Measurements from ENCODE around the gene TMEM156. TPM values are rescaled to one million over a fixed set of nuclear protein-coding genes. Genes with fewer than 3 reads are reported as not detected.

TMEM156 gene
- polyA plus RNA-seq (2013, experiment 1 of 2) = 7.1 TPM
- 7.5 TPM for polyA plus RNA-seq (2013, experiment 2 of 2)

- Histone ChIP-seq H3K4ac (ENCODE audit: low read depth in 1 of 2, low read length in 2 of 2) (peak within 1 kb of the TSS in 1 of 2 experiments; percentile 54), H2BK5ac (ENCODE audit: low read depth, low read length, poor library complexity, severe bottlenecking) (peak within 1 kb of the TSS; percentile 1), H3K23ac (ENCODE audit: low read length in 2 of 2) (no peak within 1 kb of the TSS), H3K18ac (ENCODE audit: low read depth in 1 of 2, low read length in 2 of 2) (no peak within 1 kb of the TSS), H2BK12ac (ENCODE audit: low read length in 2 of 2) (no peak within 1 kb of the TSS), H4K91ac (ENCODE audit: low read length) (peak within 1 kb of the TSS; percentile 43), H2BK15ac (ENCODE audit: low read depth, poor library complexity, severe bottlenecking) (no peak within 1 kb of the TSS), H3K36me3 (ENCODE audit: control insufficient read depth in 1 of 2, insufficient read depth in 2 of 2, low read depth in 1 of 2, low read length in 2 of 2) (no peaks in the 10 kb centered on the region), H3K27ac (ENCODE audit: low read length, poor library complexity, severe bottlenecking) (peak within 1 kb of the TSS; percentile 72), H3K9me3 (ENCODE audit: control insufficient read depth, low read length) (no peaks in the 10 kb centered on the region), H3K79me1 (replicated peaks; ENCODE audit: low read length, poor library complexity, severe bottlenecking) (no peaks in the 10 kb centered on the region), H3K4me3 (ENCODE audit: insufficient read depth in 1 of 2, low read depth in 1 of 2, low read length in 2 of 2) (no peak within 1 kb of the TSS), H3K4me2 (ENCODE audit: low read length, poor library complexity, severe bottlenecking) (no peak within 1 kb of the TSS), H2AFZ (ENCODE audit: low read depth, low read length) (no peak within 1 kb of the TSS), H3K4me1 (ENCODE audit: control insufficient read depth, insufficient read depth, low read depth, low read length) (peaks cover 10% of the 10 kb centered on the region), H2AK5ac (ENCODE audit: low read length, severe bottlenecking) (no peak within 1 kb of the TSS), H2BK120ac (ENCODE audit: low read depth, low read length) (peak within 1 kb of the TSS; percentile 49), H3K9ac (ENCODE audit: low read length) (no peak within 1 kb of the TSS), H4K8ac (ENCODE audit: low read length) (no peak within 1 kb of the TSS), H3K27me3 (ENCODE audit: control insufficient read depth in 1 of 2, insufficient read depth in 1 of 2, low read length in 2 of 2) (no peaks in the 10 kb centered on the region), H3K14ac (ENCODE audit: low read length in 2 of 2) (no peak within 1 kb of the TSS)
- DNase-seq = peak; percentile 68
- 5% methylated on average over 2 of the region's 5 CpGs for WGBS
Measured at GRCh38 chr4:39032218-39033085, at the start of gene TMEM156. Gene TMEM156 (minus strand): TSS chr4:39032409. CDS start chr4:39032313, 96 bp downstream.

GRCh38 chr4:39078829-39079228, 46.6 kb upstream of the TMEM156 start:
- Histone ChIP-seq H2AK5ac (ENCODE audit: low read length, severe bottlenecking) (no peak overlapping the region), H2BK5ac (ENCODE audit: low read depth, low read length, poor library complexity, severe bottlenecking) (no peak overlapping the region), H3K4me3 (ENCODE audit: insufficient read depth in 1 of 2, low read depth in 1 of 2, low read length in 2 of 2) (no peak overlapping the region), H4K8ac (ENCODE audit: low read length) (no peak overlapping the region), H2AFZ (ENCODE audit: low read depth, low read length) (no peak overlapping the region), H4K91ac (ENCODE audit: low read length) (no peak overlapping the region), H3K4me2 (ENCODE audit: low read length, poor library complexity, severe bottlenecking) (no peak overlapping the region), H3K23ac (ENCODE audit: low read length in 2 of 2) (no peak overlapping the region), H2BK120ac (ENCODE audit: low read depth, low read length) (no peak overlapping the region), H3K9me3 (ENCODE audit: control insufficient read depth, low read length) (no peaks in the 10 kb centered on the region), H2BK15ac (ENCODE audit: low read depth, poor library complexity, severe bottlenecking) (no peak overlapping the region), H3K27me3 (ENCODE audit: control insufficient read depth in 1 of 2, insufficient read depth in 1 of 2, low read length in 2 of 2) (no peaks in the 10 kb centered on the region), H3K9ac (ENCODE audit: low read length) (no peak overlapping the region), H3K27ac (ENCODE audit: low read length, poor library complexity, severe bottlenecking) (no peak overlapping the region), H3K36me3 (ENCODE audit: control insufficient read depth in 1 of 2, insufficient read depth in 2 of 2, low read depth in 1 of 2, low read length in 2 of 2) (peaks cover 2 to 26% of the 10 kb centered on the region in 2 experiments), H3K4ac (ENCODE audit: low read depth in 1 of 2, low read length in 2 of 2) (no peak overlapping the region), H3K4me1 (ENCODE audit: control insufficient read depth, insufficient read depth, low read depth, low read length) (no peaks in the 10 kb centered on the region), H3K79me1 (replicated peaks; ENCODE audit: low read length, poor library complexity, severe bottlenecking) (peaks cover 12% of the 10 kb centered on the region), H3K14ac (ENCODE audit: low read length in 2 of 2) (no peak overlapping the region), H2BK12ac (ENCODE audit: low read length in 2 of 2) (no peak overlapping the region), H3K18ac (ENCODE audit: low read depth in 1 of 2, low read length in 2 of 2) (no peak overlapping the region)
- 94% methylated on average over 2 of the region's 2 CpGs for WGBS
- no peak for DNase-seq

GRCh38 chr4:39068907-39069306, 36.7 kb upstream of the TMEM156 start:
- Histone ChIP-seq H3K4me3 (ENCODE audit: insufficient read depth in 1 of 2, low read depth in 1 of 2, low read length in 2 of 2) (no peak overlapping the region), H3K18ac (ENCODE audit: low read depth in 1 of 2, low read length in 2 of 2) (no peak overlapping the region), H3K27me3 (ENCODE audit: control insufficient read depth in 1 of 2, insufficient read depth in 1 of 2, low read length in 2 of 2) (no peaks in the 10 kb centered on the region), H3K9ac (ENCODE audit: low read length) (no peak overlapping the region), H4K91ac (ENCODE audit: low read length) (no peak overlapping the region), H2BK5ac (ENCODE audit: low read depth, low read length, poor library complexity, severe bottlenecking) (no peak overlapping the region), H2BK15ac (ENCODE audit: low read depth, poor library complexity, severe bottlenecking) (no peak overlapping the region), H3K14ac (ENCODE audit: low read length in 2 of 2) (no peak overlapping the region), H3K9me3 (ENCODE audit: control insufficient read depth, low read length) (no peaks in the 10 kb centered on the region), H3K4me2 (ENCODE audit: low read length, poor library complexity, severe bottlenecking) (no peak overlapping the region), H3K4me1 (ENCODE audit: control insufficient read depth, insufficient read depth, low read depth, low read length) (no peaks in the 10 kb centered on the region), H2AK5ac (ENCODE audit: low read length, severe bottlenecking) (no peak overlapping the region), H4K8ac (ENCODE audit: low read length) (no peak overlapping the region), H2BK12ac (ENCODE audit: low read length in 2 of 2) (no peak overlapping the region), H2BK120ac (ENCODE audit: low read depth, low read length) (no peak overlapping the region), H3K27ac (ENCODE audit: low read length, poor library complexity, severe bottlenecking) (no peak overlapping the region), H3K4ac (ENCODE audit: low read depth in 1 of 2, low read length in 2 of 2) (no peak overlapping the region), H3K79me1 (replicated peaks; ENCODE audit: low read length, poor library complexity, severe bottlenecking) (peaks cover 10% of the 10 kb centered on the region), H3K23ac (ENCODE audit: low read length in 2 of 2) (no peak overlapping the region), H3K36me3 (ENCODE audit: control insufficient read depth in 1 of 2, insufficient read depth in 2 of 2, low read depth in 1 of 2, low read length in 2 of 2) (peaks cover 0 to 3% of the 10 kb centered on the region in 2 experiments), H2AFZ (ENCODE audit: low read depth, low read length) (no peak overlapping the region)
- 98% methylated on average over 3 of the region's 3 CpGs for WGBS
- DNase-seq = no peak

- H3K4me3 ChIP-seq (ENCODE audit: insufficient read depth in 1 of 2, low read depth in 1 of 2, low read length in 2 of 2) = no peak overlapping the region
- no peak overlapping the region for H3K9ac ChIP-seq (ENCODE audit: low read length)
- no peak overlapping the region for H2BK120ac ChIP-seq (ENCODE audit: low read depth, low read length)
- no peak for DNase-seq
- no peak overlapping the region for H2AK5ac ChIP-seq (ENCODE audit: low read length, severe bottlenecking)
- H3K27ac ChIP-seq (ENCODE audit: low read length, poor library complexity, severe bottlenecking) = no peak overlapping the region
- no peak overlapping the region for H4K8ac ChIP-seq (ENCODE audit: low read length)
- no peak overlapping the region for H4K91ac ChIP-seq (ENCODE audit: low read length)
- H3K4ac ChIP-seq (ENCODE audit: low read depth in 1 of 2, low read length in 2 of 2) = no peak overlapping the region
- H3K79me1 ChIP-seq (replicated peaks; ENCODE audit: low read length, poor library complexity, severe bottlenecking) = peaks cover 13% of the 10 kb centered on the region
- H3K9me3 ChIP-seq (ENCODE audit: control insufficient read depth, low read length) = no peaks in the 10 kb centered on the region
- H3K4me1 ChIP-seq (ENCODE audit: control insufficient read depth, insufficient read depth, low read depth, low read length) = no peaks in the 10 kb centered on the region
- no peak overlapping the region for H3K4me2 ChIP-seq (ENCODE audit: low read length, poor library complexity, severe bottlenecking)
- WGBS = 100% methylated on average over 3 of the region's 3 CpGs
- H3K14ac ChIP-seq (ENCODE audit: low read length in 2 of 2) = no peak overlapping the region
- no peaks in the 10 kb centered on the region for H3K27me3 ChIP-seq (ENCODE audit: control insufficient read depth in 1 of 2, insufficient read depth in 1 of 2, low read length in 2 of 2)
- no peak overlapping the region for H2BK15ac ChIP-seq (ENCODE audit: low read depth, poor library complexity, severe bottlenecking)
- H2AFZ ChIP-seq (ENCODE audit: low read depth, low read length) = no peak overlapping the region
- H2BK12ac ChIP-seq (ENCODE audit: low read length in 2 of 2) = no peak overlapping the region
- peaks cover 0 to 3% of the 10 kb centered on the region in 2 experiments for H3K36me3 ChIP-seq (ENCODE audit: control insufficient read depth in 1 of 2, insufficient read depth in 2 of 2, low read depth in 1 of 2, low read length in 2 of 2)
- H3K18ac ChIP-seq (ENCODE audit: low read depth in 1 of 2, low read length in 2 of 2) = no peak overlapping the region
- H3K23ac ChIP-seq (ENCODE audit: low read length in 2 of 2) = no peak overlapping the region
- H2BK5ac ChIP-seq (ENCODE audit: low read depth, low read length, poor library complexity, severe bottlenecking) = no peak overlapping the region
Measured at GRCh38 chr4:39067451-39067850, 35.2 kb upstream of the TMEM156 start.
